ENCODE data around the gene MMD.

The MMD gene

DNA sequence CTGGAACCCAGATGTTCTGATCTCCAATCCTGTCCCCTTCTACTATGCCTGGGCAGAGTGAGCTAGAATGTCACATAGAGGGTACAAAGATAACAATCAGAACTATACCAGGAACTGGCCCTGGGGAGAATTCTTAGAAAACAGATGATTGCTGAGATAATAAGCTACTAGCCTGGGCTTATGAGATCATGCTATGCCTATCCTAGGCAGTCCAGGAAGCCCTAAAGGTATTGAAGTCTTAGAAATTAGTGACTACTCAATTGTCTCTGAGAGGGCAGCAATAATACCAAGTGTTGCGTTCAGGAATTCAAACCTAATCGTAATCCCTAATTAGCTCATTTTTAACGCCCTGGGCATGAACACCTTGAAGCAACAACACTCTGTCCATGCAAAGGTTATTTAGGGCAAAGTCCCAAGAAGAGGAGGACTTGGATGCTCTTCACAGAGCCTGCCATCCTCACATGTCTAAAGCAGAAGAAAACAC, 77.1 kb downstream of the MMD start:
- peak; percentile 19 for DNase-seq

DNA sequence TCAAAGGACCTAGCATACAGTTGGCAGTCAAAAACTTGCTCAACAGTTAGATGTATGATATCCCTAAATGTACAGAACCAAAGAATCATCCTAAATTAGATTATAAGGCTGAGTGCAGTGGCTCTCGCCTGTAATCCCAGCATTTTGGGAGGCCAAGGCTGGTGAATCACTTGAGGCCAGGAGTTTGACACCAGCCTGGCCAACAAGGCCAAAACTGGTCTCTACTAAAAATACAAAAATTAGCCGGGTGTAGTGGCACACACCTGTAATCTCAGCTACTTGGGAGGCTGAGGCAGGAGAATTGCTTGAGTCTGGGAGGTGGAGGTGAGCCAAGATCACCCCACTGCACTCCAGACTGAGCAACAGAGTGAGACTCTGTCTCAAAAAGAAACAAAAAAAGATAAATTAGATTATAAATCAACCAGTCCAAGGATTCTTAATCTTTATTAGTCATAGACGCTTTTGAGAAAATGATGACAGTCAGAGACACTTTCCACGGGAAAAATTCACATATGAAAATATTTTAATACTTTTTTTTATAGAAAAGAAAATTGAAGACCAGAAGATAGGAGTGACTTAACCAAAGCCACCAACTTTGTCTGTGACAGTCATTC, 77.6 kb downstream of the MMD start:
- no peak for DNase-seq

GRCh38 chr17:55342800-55343585, 78.6 kb downstream of the MMD start:
- no peak for DNase-seq
